Right lobe of liver (tissue), 6 donors: ENCODE data around the gene MOCOS. TPM values are rescaled to one million over a fixed set of nuclear protein-coding genes. Genes with fewer than 3 reads are reported as not detected.
"Not testable (repeated sequence)": the region's sequence is repeated elsewhere in the genome, so short reads cannot be mapped to it uniquely, and the experiment has no call there.

Experiments
- ATAC-seq, 4 donors: fragments of 200-7000 bp; cut with Tn5 transposase; one replicate each; pipeline ENCODE4 v1.9.1; 2020; ENCODE audit warnings: mild to moderate bottlenecking in 4 of 4, moderate library complexity in 4 of 4
- DNase-seq, 3 donors: peaks; one replicate each; pipeline ENCODE4 v3.0.0-alpha.2; 2020
- H3K27ac ChIP-seq, 3 donors: fragments of 200-600 bp; one replicate each; pipeline ENCODE4 v1.8.0; 2022
- H3K27me3 ChIP-seq, 2 donors: fragments of 200-600 bp; one replicate each; pipeline ENCODE4 v1.8.0; 2022
- H3K36me3 ChIP-seq, 4 donors: fragments of 200-600 bp; sonication (generic) in 1 of 4; one replicate each; pipeline versions ENCODE4 v1.5.1 to v1.8.0; 2017 to 2022; ENCODE audit warnings: control low read depth in 1 of 4
- H3K4me1 ChIP-seq, 4 donors: fragments of 200-600 bp; sonication (generic) in 1 of 4; one replicate each; pipeline versions ENCODE4 v1.5.1 to v1.8.0; 2017 to 2022; ENCODE audit warnings: control low read depth in 1 of 4
- H3K4me3 ChIP-seq, 3 donors: fragments of 200-600 bp; one replicate each; pipeline ENCODE4 v1.8.0; 2022
- H3K9me3 ChIP-seq, 4 donors: fragments of 200-600 bp; sonication (generic) in 1 of 4; one replicate each; pipeline versions ENCODE4 v1.5.1 to v1.8.0; 2017 to 2022; ENCODE audit warnings: control low read depth in 1 of 4
- CTCF ChIP-seq, 4 donors: fragments of 200-600 bp in 3 of 4; fragments of 450-650 bp in 1 of 4; IDR thresholded peaks; one replicate each; pipeline versions ENCODE4 v1.5.1 to v1.8.0; 2016 to 2022; ENCODE audit warnings: antibody characterized with exemption in 4 of 4, mild to moderate bottlenecking in 2 of 4
- POLR2A ChIP-seq: fragments of 450-650 bp; IDR thresholded peaks from one replicate; pipeline ENCODE4 v1.6.1; 2017; ENCODE audit warnings: antibody characterized with exemption, mild to moderate bottlenecking
- WGBS: methylation state at CpG from one replicate; pipeline ENCODE4 v1.1.6; 2018; ENCODE audit warnings: low coverage, low lambda C conversion rate; ENCODE audit not compliant: insufficient coverage; ENCODE audit errors: missing lambda C conversion rate; 5-methylcytosine and 5-hydroxymethylcytosine counted together
- intact Hi-C, 2 donors: fragments of 100-400 bp; cut with DNase I; formaldehyde crosslinking; loops; one replicate each; pipeline versions ENCODE4 v1.11.2 to v1.14.1; 2022
- total RNA-seq, 6 experiments: library from RNA; depleted of rRNA in 2 of 6; stranded (reverse); fragments of >200 nt in 2 of 6; fragmentation: NEBNext Ultra II Directional in 3 of 6; extraction: Animal tissue kit (Norgen Biotek cat#: 25700) in 3 of 6; gene quantifications; one replicate each; pipeline versions ENCODE4 v1.1.0 to v1.2.4, GENCODE V29; 2016 to 2023
- donor health status: DM: no; HTN: yes; CAD: no.
- donor health status: DM: no; HTN: no; CAD: no.
- donor health status: DM: no; HTN: no; CAD: no.
- donor health status: DM: no; HTN: yes; CAD: no.
- donor health status: DM: no; HTN: yes; CAD: no.

MOCOS gene
- total RNA-seq, 6 experiments from 2014 or later = 12.2 to 35.2 (median 25.2) TPM

DNA sequence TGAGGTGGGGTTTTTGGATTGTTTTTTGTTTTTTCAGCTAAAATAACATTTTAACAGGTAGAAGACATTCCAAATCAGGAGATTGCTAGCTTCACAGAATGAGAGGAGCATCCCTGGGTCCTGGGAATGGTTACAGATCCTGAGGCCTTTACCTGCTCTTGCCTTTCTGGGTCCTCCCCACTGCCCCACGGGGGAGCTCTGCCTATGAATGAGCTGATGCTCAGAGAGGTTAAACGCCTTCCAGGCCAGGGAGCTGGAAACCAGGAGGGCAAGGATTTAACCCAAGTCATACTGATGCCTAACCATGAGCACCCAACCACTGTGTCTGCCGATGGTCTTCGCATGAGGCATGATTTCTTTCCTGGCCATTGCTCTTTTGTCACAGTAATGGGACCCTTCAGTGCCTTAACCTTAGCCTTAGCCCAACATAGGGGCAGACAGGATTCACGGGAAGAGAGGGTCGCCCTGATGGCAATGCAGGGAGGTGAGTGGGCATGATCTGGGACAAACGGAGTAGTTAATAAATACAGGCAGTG, 16.1 kb downstream of the MOCOS start:
- 100% methylated on average over 1 of the region's 7 CpGs for WGBS
- DNase-seq = peak in 1 of 3 donors; percentile 24
- Histone ChIP-seq H3K27ac (no peak overlapping the region), H3K36me3 (peaks cover 0 to 15% (median 3%) of the 10 kb centered on the region in 4 donors), H3K27me3 (no peaks in the 10 kb centered on the region), H3K4me1 (no peaks in the 10 kb centered on the region), H3K4me3 (no peak overlapping the region), H3K9me3 (no peaks in the 10 kb centered on the region)
- ATAC-seq = no peak
- intact Hi-C loops = no loop called here
- TF ChIP-seq CTCF (IDR thresholded peaks at IDR 0.05) = no peak
- TF ChIP-seq POLR2A = no peak

DNA sequence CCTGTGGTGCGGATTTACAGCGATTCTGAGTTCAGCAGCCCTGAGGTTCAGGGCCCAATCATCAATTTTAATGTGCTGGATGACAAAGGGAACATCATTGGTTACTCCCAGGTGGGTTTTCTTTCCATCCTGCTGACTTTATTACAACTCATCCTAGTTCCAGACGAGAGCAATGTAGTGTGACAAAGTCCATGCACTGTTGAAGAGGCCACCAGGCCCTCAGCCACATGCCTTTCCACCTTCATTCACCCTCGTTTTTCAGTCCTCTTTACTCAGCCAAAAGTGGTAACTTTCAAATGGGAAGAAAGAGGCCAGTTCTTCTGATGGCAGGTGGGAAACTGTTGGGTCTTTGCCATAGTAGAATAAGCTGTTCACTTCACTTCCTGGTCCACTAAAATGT, 17.9 kb downstream of the MOCOS start:
- no peak overlapping the region for H3K27ac ChIP-seq

DNA sequence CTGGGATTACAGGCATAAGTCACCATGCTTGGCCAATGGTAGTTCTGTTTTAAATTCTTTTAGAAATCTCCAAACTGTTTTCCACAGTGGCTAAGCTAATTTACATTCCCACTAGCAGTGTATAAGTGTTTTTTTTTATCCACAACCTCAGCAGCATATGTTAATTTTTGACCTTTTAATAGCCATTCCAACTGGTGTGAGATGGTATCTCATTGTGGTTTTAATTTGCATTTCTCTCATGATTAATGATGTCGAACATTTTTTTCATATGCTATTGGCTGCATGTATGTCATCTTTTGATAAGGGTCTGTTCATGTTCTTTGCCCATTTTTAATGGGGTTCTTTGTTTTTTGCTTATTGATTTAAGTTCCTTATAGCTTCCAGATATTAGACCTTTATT, 20.0 kb downstream of the MOCOS start:
- intact Hi-C loops = no loop called here
- peaks cover 0 to 26% (median 1%) of the 10 kb centered on the region in 4 donors for H3K36me3 ChIP-seq
- TF ChIP-seq CTCF (IDR thresholded peaks at IDR 0.05) (no peak), POLR2A (no peak)
- 92% methylated on average over 1 of the region's 1 CpG for WGBS
- no peaks in the 10 kb centered on the region for H3K4me1 ChIP-seq
- H3K9me3 ChIP-seq = no peaks in the 10 kb centered on the region
- H3K4me3 ChIP-seq = no peak overlapping the region
- no peak for DNase-seq
- H3K27me3 ChIP-seq = no peaks in the 10 kb centered on the region
- no peak for ATAC-seq
- no peak overlapping the region for H3K27ac ChIP-seq

More for the DNA sequence above, 17.9 kb downstream of the MOCOS start:
- intact Hi-C loops = no loop called here
- Histone ChIP-seq H3K9me3 (no peaks in the 10 kb centered on the region), H3K4me1 (no peaks in the 10 kb centered on the region), H3K27me3 (no peaks in the 10 kb centered on the region), H3K4me3 (no peak overlapping the region), H3K36me3 (peaks cover 0 to 20% (median 1%) of the 10 kb centered on the region in 4 donors)
- DNase-seq (no peak), ATAC-seq (no peak)
- TF ChIP-seq POLR2A (no peak), CTCF (IDR thresholded peaks at IDR 0.05) (no peak)
- WGBS = 76% methylated on average over 4 of the region's 4 CpGs

DNA sequence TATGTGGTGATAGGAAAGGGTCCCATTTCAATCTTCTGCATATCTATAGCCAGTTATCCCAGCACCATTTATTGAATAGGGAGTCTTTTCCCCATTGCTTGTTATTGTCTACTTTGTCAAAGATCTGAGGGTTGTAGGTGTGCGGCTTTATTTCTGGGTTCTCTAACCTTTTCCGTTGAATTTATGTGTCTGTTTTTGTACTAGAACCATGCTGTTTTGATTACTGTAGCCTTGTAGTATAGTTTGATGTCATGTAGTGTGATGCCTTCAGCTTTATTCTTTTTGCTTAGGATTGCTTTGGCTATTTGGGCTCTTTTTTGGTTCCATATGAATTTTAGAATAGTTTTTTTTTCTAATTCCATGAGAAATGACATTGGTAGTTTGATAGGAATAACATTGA, 20.7 kb downstream of the MOCOS start:
- intact Hi-C loops, DNase-seq, H3K9me3 ChIP-seq, ATAC-seq, H3K27ac ChIP-seq, H3K4me1 ChIP-seq, H3K4me3 ChIP-seq, H3K27me3 ChIP-seq: not testable (repeated sequence)
- peaks cover 0 to 31% (median 1%) of the 10 kb centered on the region in 4 donors for H3K36me3 ChIP-seq
- WGBS = 100% methylated on average over 2 of the region's 2 CpGs

- H3K36me3 ChIP-seq = peaks cover 0 to 38% (median 2%) of the 10 kb centered on the region in 4 donors
- no peaks in the 10 kb centered on the region for H3K9me3 ChIP-seq
- no CpG with 5 or more reads among the region's 6 CpGs for WGBS
- no peak overlapping the region for H3K4me3 ChIP-seq
- H3K27me3 ChIP-seq = no peaks in the 10 kb centered on the region
- ATAC-seq (no peak), DNase-seq (peak in 1 of 3 donors; percentile 23)
- no peaks in the 10 kb centered on the region for H3K4me1 ChIP-seq
- no peak overlapping the region for H3K27ac ChIP-seq
- TF ChIP-seq CTCF (IDR thresholded peaks at IDR 0.05) (no peak), POLR2A (no peak)
- intact Hi-C loops = no loop called here
These were observed 24.3 kb downstream of the MOCOS start for GRCh38 chr18:36211612-36212065.
